GM18520 (cell line): Measurements from ENCODE around the gene PAQR8.
A peak's percentile ranks its signal among the peaks of the same experiment; 100 is the strongest.

Experiments used
- ATAC-seq: cut with Tn5 transposase; IDR thresholded peaks from one replicate; pipeline ENCODE4 v1.9.1; 2021; ENCODE audit not compliant: unreplicated experiment

The PAQR8 gene

GRCh38 chr6:52361945-52362442 lies at the start of gene PAQR8:
Gene PAQR8, plus strand, starts transcription at chr6:52362151. Its CDS starts 41,063 bp downstream, at chr6:52403214.
- peak; percentile 82 for ATAC-seq

GRCh38 chr6:52312461-52312860 lies 49.5 kb upstream of the PAQR8 start:
- ATAC-seq: no peak

GRCh38 chr6:52314752-52315151 lies 47.2 kb upstream of the PAQR8 start:
- ATAC-seq: no peak

- ATAC-seq: no peak
Measured at GRCh38 chr6:52317211-52317610, 44.7 kb upstream of the PAQR8 start.

- peak; percentile 99 for ATAC-seq
Measured at GRCh38 chr6:52317841-52318581, 43.9 kb upstream of the PAQR8 start.

- ATAC-seq: no peak
Measured at GRCh38 chr6:52324189-52324588, 37.8 kb upstream of the PAQR8 start.

GRCh38 chr6:52325695-52326471 lies 36.1 kb upstream of the PAQR8 start:
- no peak for ATAC-seq

GRCh38 chr6:52326540-52327364 lies 35.2 kb upstream of the PAQR8 start:
- no peak for ATAC-seq

GRCh38 chr6:52328303-52328662 lies 33.7 kb upstream of the PAQR8 start:
- ATAC-seq: no peak

GRCh38 chr6:52328729-52329128 lies 33.2 kb upstream of the PAQR8 start:
- ATAC-seq: no peak

GRCh38 chr6:52330470-52330869 lies 31.5 kb upstream of the PAQR8 start:
- ATAC-seq: no peak

- no peak for ATAC-seq
Measured at GRCh38 chr6:52331793-52332457, 30.0 kb upstream of the PAQR8 start.

GRCh38 chr6:52333840-52334200 lies 28.1 kb upstream of the PAQR8 start:
- no peak for ATAC-seq

- no peak for ATAC-seq
Measured at GRCh38 chr6:52335576-52335975, 26.4 kb upstream of the PAQR8 start.

GRCh38 chr6:52336919-52337561 lies 24.9 kb upstream of the PAQR8 start:
- ATAC-seq: no peak

GRCh38 chr6:52337633-52338290 lies 24.2 kb upstream of the PAQR8 start:
- no peak for ATAC-seq

- no peak for ATAC-seq
Measured at GRCh38 chr6:52340603-52340880, 21.4 kb upstream of the PAQR8 start.

- ATAC-seq: no peak
Measured at GRCh38 chr6:52341561-52342260, 20.2 kb upstream of the PAQR8 start.

- no peak for ATAC-seq
Measured at GRCh38 chr6:52345311-52345710, 16.6 kb upstream of the PAQR8 start.

GRCh38 chr6:52346503-52346902 lies 15.4 kb upstream of the PAQR8 start:
- no peak for ATAC-seq
